T-cell (primary cell): ENCODE measurements around the gene HOXA10. TPM values are rescaled to one million over a fixed set of nuclear protein-coding genes. Genes with fewer than 3 reads are reported as not detected.

Experiments used
- ATAC-seq, 4 experiments: fragments of 200-7000 bp in 3 of 4; fragments of 150-1000 bp in 1 of 4; cut with Tn5 transposase; replicated peaks in 1 of 4; 1 replicate in 3 of 4; 2 replicates in 1 of 4; pipeline ENCODE4 v1.10.0; 2021; ENCODE audit warnings: moderate library complexity in 3 of 4, mild to moderate bottlenecking in 2 of 4, moderate number of reproducible peaks in 1 of 4
- CTCF ChIA-PET, 2 donors: fragments of 300-600 bp; sonication (Branson Sonifier 250); formaldehyde crosslinking; loops; one replicate each; lab custom pipeline; 2022; ENCODE audit warnings: antibody characterized with exemption in 2 of 2; lab: Charles Lee
- POLR2A ChIA-PET, 2 donors: fragments of 300-600 bp; sonication (Branson Sonifier 250); formaldehyde crosslinking; loops; one replicate each; lab custom pipeline; 2022; ENCODE audit warnings: antibody characterized with exemption in 2 of 2; lab: Charles Lee
- DNase-seq, 35 experiments: peaks; one replicate each; pipeline versions ENCODE4 v3.0.0 to v3.0.0-alpha.2; 2013 to 2023
- H3K27ac ChIP-seq: one replicate; pipeline ENCODE4 v1.5.1; 2013; ENCODE audit warnings: low read length
- H3K27me3 ChIP-seq, 2 experiments: replicated peaks in 1 of 2; 1 replicate in 1 of 2; 2 replicates in 1 of 2; pipeline versions ENCODE4 v1.6.1 to v1.7.0; 2013; ENCODE audit warnings: low read length in 1 of 2, mixed read lengths in 1 of 2; ENCODE audit not compliant: control insufficient read depth in 2 of 2, insufficient read depth in 2 of 2; ENCODE audit errors: extremely low read depth in 1 of 2
- H3K36me3 ChIP-seq, 2 donors: 1 replicate in 1 of 2; 2 replicates in 1 of 2; pipeline versions ENCODE4 v1.6.1 to v1.7.0; 2013; ENCODE audit warnings: low read length in 1 of 2; ENCODE audit not compliant: control insufficient read depth in 2 of 2, insufficient read depth in 1 of 2; ENCODE audit errors: extremely low read depth in 1 of 2
- H3K4me1 ChIP-seq, 2 experiments: 1 replicate in 1 of 2; 2 replicates in 1 of 2; pipeline versions ENCODE4 v1.6.1 to v1.7.0; 2013; ENCODE audit warnings: low read length in 2 of 2, mixed read lengths in 1 of 2; ENCODE audit not compliant: insufficient read depth in 2 of 2, control insufficient read depth in 1 of 2; ENCODE audit errors: extremely low read depth in 1 of 2
- H3K4me3 ChIP-seq, 2 donors: 1 replicate in 1 of 2; 2 replicates in 1 of 2; pipeline versions ENCODE4 v1.5.1 to v1.7.0; 2013; ENCODE audit warnings: mild to moderate bottlenecking in 2 of 2, low read length in 1 of 2, moderate library complexity in 1 of 2; ENCODE audit not compliant: control insufficient read depth in 1 of 2; ENCODE audit errors: extremely low read depth in 1 of 2
- H3K9me3 ChIP-seq: 2 replicates; pipeline ENCODE4 v1.7.0; 2013
- H3K27ac Mint-ChIP-seq, 2 donors: one replicate each; pipeline ENCODE4 v1.8.0; 2020 to 2021; ENCODE audit warnings: mild to moderate bottlenecking in 2 of 2, mixed read lengths in 2 of 2
- H3K27me3 Mint-ChIP-seq, 2 donors: one replicate each; pipeline ENCODE4 v1.8.0; 2021 to 2022; ENCODE audit warnings: mixed read lengths in 2 of 2
- H3K36me3 Mint-ChIP-seq: one replicate; pipeline ENCODE4 v1.8.0; 2021; ENCODE audit warnings: mixed read lengths
- H3K4me1 Mint-ChIP-seq, 3 donors: one replicate each; pipeline ENCODE4 v1.8.0; 2020 to 2022; ENCODE audit warnings: mixed read lengths in 3 of 3, mild to moderate bottlenecking in 1 of 3
- H3K4me3 Mint-ChIP-seq, 3 donors: one replicate each; pipeline ENCODE4 v1.8.0; 2020 to 2022; ENCODE audit warnings: mild to moderate bottlenecking in 3 of 3, mixed read lengths in 3 of 3, moderate library complexity in 3 of 3
- H3K9me3 Mint-ChIP-seq, 3 donors: one replicate each; pipeline ENCODE4 v1.8.0; 2020 to 2022; ENCODE audit warnings: mixed read lengths in 3 of 3
- WGBS: methylation state at CpG from one replicate; pipeline ENCODE4 v1.1.5; 2013; ENCODE audit warnings: missing lambda C conversion rate; ENCODE audit not compliant: insufficient coverage; 5-methylcytosine and 5-hydroxymethylcytosine counted together
- total RNA-seq, 35 experiments: library from RNA in 6 of 35; stranded (reverse) in 6 of 35; fragments of 120-200 nt in 1 of 35; gene quantifications; one replicate each; pipeline versions ENCODE4 v1.2.1 to v1.2.4 and lab custom pipeline; 2013 to 2026

HOXA10 gene
- total RNA-seq, 5 donors from 2014 or later (not counting 1 experiment from before 2014, with no cell fraction given), result 0.36 to 0.75 (median 0.51) TPM; not detected in 2

DNA sequence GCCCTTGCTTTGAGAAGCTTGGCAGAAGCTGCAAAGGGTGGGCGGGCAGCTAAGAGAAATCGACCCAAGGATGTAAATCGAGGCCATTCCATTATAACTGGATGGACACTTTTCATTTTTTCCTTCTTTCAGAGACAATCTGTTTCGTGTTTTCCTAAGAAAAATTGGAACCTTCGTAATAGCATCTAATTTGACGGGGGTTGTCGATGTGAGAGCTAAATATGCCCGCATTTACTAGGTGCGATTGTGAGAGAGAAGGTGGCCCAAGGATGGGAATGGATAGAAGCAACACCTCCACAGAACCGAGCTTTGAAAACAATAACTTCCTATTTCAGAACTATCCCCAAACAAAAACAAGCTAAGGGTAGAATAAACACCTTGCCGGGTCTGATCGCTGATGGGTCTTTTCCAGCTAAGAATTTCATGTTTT is 42.7 kb downstream of the HOXA10 start:
- CTCF ChIA-PET, result interaction anchor here in 1 of 2 donors (1.1 to 2.2 kb wide), 2 partner anchors 10 to 19 kb away, joined by 3 to 9 read pairs; no protein-coding TSS in a partner anchor
- Histone ChIP-seq H3K36me3 (no peaks in the 10 kb centered on the region), H3K4me3 (peak overlapping the region; percentile 72 to 89), H3K4me1 (peaks cover 4 to 19% of the 10 kb centered on the region in 2 experiments), H3K9me3 (no peaks in the 10 kb centered on the region), H3K27me3 (peaks cover 0 to 16% of the 10 kb centered on the region in 2 experiments), H3K27ac (no peak overlapping the region)
- 12% methylated on average over 3 of the region's 12 CpGs for WGBS
- Mint-ChIP-seq H3K4me3 (peak overlapping the region; percentile 72 to 74 (median 73)), H3K4me1 (peaks cover 0 to 15% (median 5%) of the 10 kb centered on the region in 3 donors), H3K9me3 (no peaks in the 10 kb centered on the region), H3K27ac (no peak overlapping the region), H3K27me3 (peaks cover 14 to 60% of the 10 kb centered on the region in 2 donors), H3K36me3 (no peaks in the 10 kb centered on the region)
- POLR2A ChIA-PET, result interaction anchor here in 1 of 2 donors (1.1 kb wide), 1 partner anchor 35 kb away, joined by 3 read pairs; no protein-coding TSS in a partner anchor
- ATAC-seq, result peak in 1 of 4 experiments; percentile 5
- no peak for DNase-seq

DNA sequence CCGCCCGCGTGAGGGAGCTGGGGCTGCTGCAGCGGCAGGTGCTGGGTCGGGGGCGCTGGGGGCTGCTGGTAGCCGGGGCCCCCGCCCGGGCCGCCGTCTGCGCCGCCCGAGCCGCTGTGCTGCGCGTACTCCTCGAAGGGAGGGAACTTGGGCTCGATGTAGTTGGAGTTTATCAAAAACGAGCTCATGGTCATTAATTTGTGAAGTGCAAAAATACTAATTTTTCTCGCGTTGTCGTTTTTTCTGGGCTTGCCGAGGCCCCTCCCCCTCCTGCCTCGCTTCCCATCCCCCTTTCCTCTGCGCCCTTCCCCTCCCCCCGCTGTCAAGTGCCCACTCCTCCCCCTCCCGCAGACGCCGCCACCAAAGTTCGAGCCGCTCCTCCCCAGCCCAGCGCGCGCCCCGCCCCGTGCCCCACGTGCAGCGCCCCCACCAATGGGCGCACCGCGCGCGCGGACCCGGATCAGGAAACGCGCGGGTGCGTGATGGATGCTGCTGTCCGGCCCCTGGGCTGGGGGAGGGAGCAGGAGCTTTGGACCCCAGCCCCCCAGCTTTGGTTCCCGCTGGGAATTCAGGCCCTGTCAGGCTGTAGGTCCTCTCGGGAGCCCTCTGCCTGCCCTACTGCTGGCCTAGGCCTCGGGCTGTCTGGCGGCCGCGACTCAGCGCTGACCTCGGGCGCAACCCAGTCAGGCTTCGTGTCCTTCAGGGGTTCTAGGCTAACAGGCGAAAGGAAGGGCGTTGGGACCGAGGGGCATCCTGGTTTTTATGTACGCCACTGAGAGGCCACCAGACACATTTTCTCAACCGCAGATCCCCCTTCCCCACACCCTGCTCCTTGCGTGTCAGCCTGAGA is 43.4 kb downstream of the HOXA10 start, which contains the start of gene HOXA4:
TSS of gene HOXA4 (minus strand) at position 218 of the 850 bp plus-strand sequence. CDS start at position 194, 24 bp downstream.
- POLR2A ChIA-PET, result interaction anchor here in 1 of 2 donors (0.6 to 1.1 kb wide), 3 partner anchors 34 to 47 kb away, joined by 3 to 4 read pairs (median 3); no protein-coding TSS in a partner anchor
- H3K4me3 ChIP-seq, result peak within 1 kb of the TSS; percentile 72 to 89

DNA sequence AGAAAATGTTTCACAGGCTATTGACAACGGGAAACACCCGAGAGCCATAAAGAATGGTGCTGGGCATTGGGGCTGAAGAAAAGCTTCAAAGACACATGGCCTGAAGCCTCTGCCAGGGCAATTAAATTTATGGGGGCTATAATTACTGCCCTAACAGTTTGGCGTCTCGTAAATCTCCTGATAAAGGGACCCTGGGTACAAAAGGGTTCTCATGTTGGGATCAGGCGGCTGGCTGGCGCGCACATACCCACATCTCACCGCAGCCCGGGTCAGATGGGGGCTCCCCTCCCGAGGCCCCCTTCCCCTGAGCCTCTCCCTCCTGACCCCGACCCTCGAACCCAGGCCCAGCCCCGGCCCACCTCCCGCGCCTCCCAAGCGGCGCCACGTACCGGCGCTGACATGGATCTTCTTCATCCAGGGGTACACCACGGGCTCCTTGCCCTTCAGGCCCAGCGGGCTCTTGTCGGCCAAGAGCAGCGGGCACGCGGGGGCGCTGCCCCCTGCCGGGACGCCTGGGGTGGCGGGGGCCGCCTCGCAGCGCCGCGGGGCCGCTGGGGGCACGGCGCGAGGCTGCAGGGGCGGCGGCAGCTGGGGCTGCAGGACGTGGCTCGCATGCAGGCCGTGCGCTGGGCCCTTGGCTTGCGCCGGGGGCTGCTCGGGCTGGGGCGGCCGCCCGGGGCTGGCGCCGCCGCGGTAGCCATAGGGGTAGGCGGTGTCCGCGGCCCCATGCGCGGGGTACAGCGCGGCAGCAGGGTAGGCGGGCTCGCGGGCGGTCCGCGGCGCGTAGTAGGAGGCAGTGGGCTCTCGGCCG is 44.2 kb downstream of the HOXA10 start:
- H3K4me3 Mint-ChIP-seq, result peak overlapping the region; percentile 28 to 73 (median 43)
- peak; percentile 28 to 57 (median 44) for ATAC-seq
- peak overlapping the region in 1 of 2 donors; percentile 53 for H3K4me3 ChIP-seq

More for the DNA sequence above, 43.4 kb downstream of the HOXA10 start, which contains the start of gene HOXA4:
- Histone ChIP-seq H3K27ac (peak within 1 kb of the TSS; percentile 70), H3K36me3 (no peaks in the 10 kb centered on the region), H3K9me3 (no peaks in the 10 kb centered on the region), H3K27me3 (peaks cover 0 to 11% of the 10 kb centered on the region in 2 experiments), H3K4me1 (peaks cover 4 to 15% of the 10 kb centered on the region in 2 experiments)
- Mint-ChIP-seq H3K4me1 (peaks cover 0 to 10% (median 5%) of the 10 kb centered on the region in 3 donors), H3K36me3 (no peaks in the 10 kb centered on the region), H3K27me3 (peaks cover 8 to 57% of the 10 kb centered on the region in 2 donors), H3K27ac (no peak within 1 kb of the TSS), H3K4me3 (peak within 1 kb of the TSS; percentile 72 to 74 (median 73)), H3K9me3 (no peaks in the 10 kb centered on the region)
- ATAC-seq (peak; percentile 89 to 94 (median 90)), DNase-seq (peak; percentile 44 to 85 (median 73))
- 26% methylated on average over 54 of the region's 67 CpGs for WGBS
- CTCF ChIA-PET, result interaction anchor here (0.6 to 2.2 kb wide), 3 partner anchors 11 to 1269 kb away, joined by 3 to 9 read pairs (median 3); no protein-coding TSS in a partner anchor

DNA sequence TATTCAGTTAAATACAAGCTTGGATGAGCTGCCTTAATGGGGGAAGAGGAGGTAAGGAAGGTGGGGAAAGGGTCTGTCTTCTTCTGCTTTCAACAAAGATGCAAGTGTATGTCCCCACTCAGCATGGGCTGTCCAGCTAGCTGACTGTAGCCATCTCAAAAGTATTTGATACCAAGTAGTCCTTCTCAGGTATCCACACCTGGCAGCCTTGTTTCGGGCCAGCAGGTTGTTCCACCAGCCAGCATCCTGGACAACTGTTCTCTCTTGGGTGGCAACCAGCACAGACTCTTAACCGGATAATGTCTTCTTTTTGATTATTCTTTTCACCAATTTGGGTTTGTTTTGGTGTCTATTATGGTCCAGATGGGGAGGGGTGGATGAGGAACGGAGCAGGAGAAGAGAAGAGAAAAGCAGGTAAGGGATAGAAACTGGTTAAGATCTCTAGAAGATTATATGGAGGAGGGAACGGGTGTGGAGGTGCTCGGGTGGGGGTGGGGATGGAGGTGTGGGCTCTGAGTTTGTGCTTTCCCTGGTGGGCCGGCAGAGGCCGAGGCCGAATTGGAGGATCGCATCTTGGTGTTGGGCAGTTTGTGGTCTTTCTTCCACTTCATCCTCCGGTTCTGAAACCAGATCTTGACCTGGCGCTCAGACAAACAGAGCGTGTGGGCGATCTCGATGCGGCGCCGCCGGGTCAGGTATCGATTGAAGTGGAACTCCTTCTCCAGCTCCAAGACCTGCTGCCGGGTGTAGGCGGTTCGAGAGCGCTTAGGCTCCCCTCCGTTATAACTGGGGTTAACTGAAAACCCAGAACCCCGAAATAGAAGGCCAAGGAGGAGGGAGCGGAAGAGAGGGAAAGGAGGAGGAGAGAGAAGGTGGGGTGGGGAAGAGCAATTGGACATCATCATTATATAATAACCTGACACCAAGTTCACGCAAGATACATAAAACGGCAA is 45.1 kb downstream of the HOXA10 start:
- Mint-ChIP-seq H3K9me3 (no peaks in the 10 kb centered on the region), H3K4me1 (peaks cover 0 to 1% (median 0%) of the 10 kb centered on the region in 3 donors), H3K4me3 (peak overlapping the region; percentile 43 to 59 (median 45)), H3K36me3 (no peaks in the 10 kb centered on the region), H3K27me3 (peaks cover 8 to 58% of the 10 kb centered on the region in 2 donors), H3K27ac (no peak overlapping the region)
- CTCF ChIA-PET, result interaction anchor here in 1 of 2 donors (1.3 kb wide), 1 partner anchor 20 kb away, joined by 4 read pairs; no protein-coding TSS in a partner anchor
- no peak for DNase-seq
- Histone ChIP-seq H3K4me1 (peaks cover 2 to 4% of the 10 kb centered on the region in 2 experiments), H3K4me3 (no peak overlapping the region), H3K36me3 (no peaks in the 10 kb centered on the region), H3K9me3 (no peaks in the 10 kb centered on the region), H3K27ac (no peak overlapping the region), H3K27me3 (peaks cover 0 to 20% of the 10 kb centered on the region in 2 experiments)
- WGBS, result 95% methylated on average over 21 of the region's 28 CpGs
- POLR2A ChIA-PET, result no interaction called here
- ATAC-seq, result no peak

More for the DNA sequence above, 44.2 kb downstream of the HOXA10 start:
- peaks cover 0 to 4% (median 2%) of the 10 kb centered on the region in 3 donors for H3K4me1 Mint-ChIP-seq
- H3K9me3 Mint-ChIP-seq, result no peaks in the 10 kb centered on the region
- H3K27ac Mint-ChIP-seq, result no peak overlapping the region
- peaks cover 4 to 8% of the 10 kb centered on the region in 2 experiments for H3K4me1 ChIP-seq
- peaks cover 0 to 12% of the 10 kb centered on the region in 2 experiments for H3K27me3 ChIP-seq
- no peaks in the 10 kb centered on the region for H3K36me3 Mint-ChIP-seq
- no peak for DNase-seq
- no peaks in the 10 kb centered on the region for H3K36me3 ChIP-seq
- peaks cover 5 to 58% of the 10 kb centered on the region in 2 donors for H3K27me3 Mint-ChIP-seq
- CTCF ChIA-PET, result interaction anchor here (0.6 to 2.2 kb wide), 2 partner anchors 20 to 1268 kb away, joined by 3 to 9 read pairs; no protein-coding TSS in a partner anchor
- H3K27ac ChIP-seq, result no peak overlapping the region
- no peaks in the 10 kb centered on the region for H3K9me3 ChIP-seq
- WGBS, result 67% methylated on average over 71 of the region's 72 CpGs
- POLR2A ChIA-PET, result interaction anchor here in 1 of 2 donors (0.6 to 0.7 kb wide), 2 partner anchors 46 to 47 kb away, joined by 3 to 4 read pairs; no protein-coding TSS in a partner anchor

DNA sequence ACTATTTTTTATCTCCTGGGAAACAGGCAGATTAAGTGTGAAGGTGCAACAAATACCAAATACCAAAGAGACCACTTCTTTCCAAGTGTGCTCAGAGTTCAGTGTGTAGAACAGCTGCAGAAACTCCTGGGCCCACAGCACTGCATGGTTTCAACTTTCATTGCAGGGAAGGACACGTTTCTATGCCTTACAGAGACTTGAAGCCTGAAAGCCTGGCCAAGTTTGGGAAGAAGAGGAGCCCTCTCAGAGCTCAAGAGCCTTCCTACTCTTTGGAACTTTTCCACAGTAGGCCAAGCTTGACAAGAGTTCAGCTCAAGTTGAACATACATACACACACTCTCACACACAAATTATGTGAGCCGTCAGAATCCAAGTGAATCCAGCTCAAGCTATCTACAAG is 46.1 kb downstream of the HOXA10 start:
- Histone ChIP-seq H3K36me3 (no peaks in the 10 kb centered on the region), H3K9me3 (no peaks in the 10 kb centered on the region), H3K27me3 (peaks cover 0 to 30% of the 10 kb centered on the region in 2 experiments), H3K27ac (no peak overlapping the region), H3K4me1 (peaks cover 2 to 4% of the 10 kb centered on the region in 2 experiments), H3K4me3 (no peak overlapping the region)
- H3K9me3 Mint-ChIP-seq, result no peaks in the 10 kb centered on the region
- DNase-seq (no peak), ATAC-seq (no peak)
- no peak overlapping the region for H3K4me3 Mint-ChIP-seq
- H3K36me3 Mint-ChIP-seq, result no peaks in the 10 kb centered on the region
- peaks cover 4 to 54% of the 10 kb centered on the region in 2 donors for H3K27me3 Mint-ChIP-seq
- 56% methylated on average over 1 of the region's 2 CpGs for WGBS
- H3K4me1 Mint-ChIP-seq, result peaks cover 0 to 1% (median 0%) of the 10 kb centered on the region in 3 donors
- CTCF ChIA-PET, result interaction anchor here in 1 of 2 donors (1.3 kb wide), 1 partner anchor 21 kb away, joined by 4 read pairs; no protein-coding TSS in a partner anchor
- POLR2A ChIA-PET, result no interaction called here
- no peak overlapping the region for H3K27ac Mint-ChIP-seq
